NCI-H748 (cell line): ENCODE data around the gene USP6NL.

Experiments
- DNase-seq: peaks from one replicate; lab custom pipeline; 2025; ENCODE audit not compliant: unreplicated experiment; lab: John Stamatoyannopoulos, UW

USP6NL gene

DNA sequence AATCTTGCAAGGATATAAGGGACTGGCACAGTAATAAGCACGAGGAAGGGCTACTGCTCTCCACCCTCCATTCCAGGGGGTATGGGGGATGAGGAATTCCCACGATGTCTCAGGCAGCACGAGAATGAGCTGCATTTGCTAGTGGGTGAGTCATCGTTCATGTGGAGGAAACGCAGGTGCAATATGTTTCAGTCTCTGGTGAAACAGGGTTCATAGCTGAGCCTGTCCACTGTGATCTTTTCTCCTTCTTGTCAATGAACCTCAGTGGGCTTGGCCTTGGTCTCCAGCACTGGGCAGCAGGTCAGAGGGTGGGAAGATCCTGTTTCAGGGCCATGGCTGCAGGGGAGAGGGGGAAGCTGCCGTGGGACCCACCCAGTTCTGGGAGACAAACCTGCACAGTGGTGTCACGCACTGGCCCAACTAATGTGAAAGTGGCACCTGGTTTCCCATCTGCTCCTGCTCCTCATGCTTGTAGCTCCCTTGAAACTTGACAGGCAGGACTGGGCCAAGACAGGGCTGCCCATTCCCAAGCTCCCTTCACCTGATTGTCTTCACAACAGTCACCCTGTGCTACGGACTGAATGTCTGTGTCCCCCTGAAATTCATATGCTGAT, 181.9 kb downstream of the USP6NL start:
- no peak for DNase-seq

DNA sequence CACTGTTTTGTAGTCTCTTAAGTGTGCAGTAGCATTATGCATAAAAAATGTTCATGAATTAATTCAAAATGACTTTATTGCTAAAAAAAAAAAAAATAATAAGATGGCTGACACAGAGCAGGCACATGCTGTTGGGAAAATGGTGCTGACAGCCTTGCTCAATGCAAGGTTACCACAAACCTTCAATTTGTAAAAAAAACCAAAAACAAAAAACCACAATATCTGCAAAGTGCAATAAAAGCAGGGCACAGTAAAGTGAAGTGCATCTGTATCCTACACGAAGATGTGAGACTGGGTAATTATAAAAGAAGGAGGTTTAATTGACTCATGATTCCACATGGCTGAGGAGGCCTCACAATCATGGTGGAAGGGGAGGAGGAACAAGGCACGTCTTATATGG, 185.8 kb downstream of the USP6NL start:
- no peak for DNase-seq

- peak; percentile 89 for DNase-seq
Measured at GRCh38 chr10:11425296-11425610, 186.2 kb downstream of the USP6NL start.

DNA sequence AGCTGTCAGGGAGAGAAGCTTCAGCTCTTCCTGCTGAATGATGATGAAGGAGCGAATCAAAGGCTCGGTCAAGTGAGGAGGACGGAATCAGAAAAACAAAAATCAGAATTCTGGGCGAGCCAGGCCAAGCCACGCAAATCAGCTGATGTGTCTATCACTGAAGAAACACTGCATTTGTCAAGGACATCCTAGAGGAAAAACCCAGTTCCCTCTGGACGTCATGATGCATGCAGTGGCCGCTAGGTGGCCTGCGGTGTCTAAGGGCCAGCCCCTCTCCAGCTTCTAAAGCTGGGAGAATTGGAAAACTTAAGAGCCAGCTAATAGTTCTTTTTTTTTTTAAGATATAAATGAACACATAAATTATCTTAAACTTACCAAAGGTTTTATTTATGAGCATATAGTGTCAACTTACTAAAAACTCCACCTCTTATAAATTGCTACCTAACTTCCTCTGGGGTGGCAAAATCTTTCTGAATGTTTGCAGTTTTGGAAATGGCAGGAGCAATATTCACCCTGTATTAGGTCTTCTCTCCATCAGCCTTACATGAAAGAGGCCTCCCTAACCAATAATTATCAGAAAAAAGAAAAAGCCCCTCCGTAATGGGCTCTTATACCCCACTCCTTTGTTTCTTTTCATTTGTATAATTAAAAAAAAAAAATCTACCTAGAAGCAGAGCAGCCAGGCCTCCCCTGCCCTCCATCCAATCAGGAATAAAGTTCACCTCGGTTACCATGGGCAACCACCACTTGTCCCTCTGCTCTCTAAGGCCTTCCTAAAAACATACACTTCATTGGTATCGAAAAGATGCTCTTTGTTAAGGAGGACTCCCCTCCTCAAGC, 186.8 kb downstream of the USP6NL start:
- DNase-seq = peak; percentile 86

GRCh38 chr10:11416974-11417373, 194.5 kb downstream of the USP6NL start:
- DNase-seq = no peak

DNA sequence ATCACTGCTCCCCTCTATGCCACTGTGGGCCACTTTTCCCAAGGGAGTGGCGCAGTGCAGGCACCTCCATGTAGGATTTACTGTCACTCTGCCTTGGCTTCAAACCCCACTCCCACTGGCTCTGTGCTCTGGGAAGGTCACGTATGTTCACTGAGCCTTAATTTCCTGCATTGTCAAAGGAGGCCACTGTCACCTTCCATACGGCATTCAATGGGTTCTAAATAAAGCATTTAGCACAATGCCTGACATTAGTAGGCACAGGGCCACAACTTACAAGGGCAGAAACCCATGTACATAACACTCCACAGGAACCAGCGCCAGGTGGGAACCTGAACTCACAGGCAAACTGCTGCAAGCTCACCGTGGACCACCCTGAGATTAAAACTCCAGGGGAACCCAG, 196.4 kb downstream of the USP6NL start:
- no peak for DNase-seq

DNA sequence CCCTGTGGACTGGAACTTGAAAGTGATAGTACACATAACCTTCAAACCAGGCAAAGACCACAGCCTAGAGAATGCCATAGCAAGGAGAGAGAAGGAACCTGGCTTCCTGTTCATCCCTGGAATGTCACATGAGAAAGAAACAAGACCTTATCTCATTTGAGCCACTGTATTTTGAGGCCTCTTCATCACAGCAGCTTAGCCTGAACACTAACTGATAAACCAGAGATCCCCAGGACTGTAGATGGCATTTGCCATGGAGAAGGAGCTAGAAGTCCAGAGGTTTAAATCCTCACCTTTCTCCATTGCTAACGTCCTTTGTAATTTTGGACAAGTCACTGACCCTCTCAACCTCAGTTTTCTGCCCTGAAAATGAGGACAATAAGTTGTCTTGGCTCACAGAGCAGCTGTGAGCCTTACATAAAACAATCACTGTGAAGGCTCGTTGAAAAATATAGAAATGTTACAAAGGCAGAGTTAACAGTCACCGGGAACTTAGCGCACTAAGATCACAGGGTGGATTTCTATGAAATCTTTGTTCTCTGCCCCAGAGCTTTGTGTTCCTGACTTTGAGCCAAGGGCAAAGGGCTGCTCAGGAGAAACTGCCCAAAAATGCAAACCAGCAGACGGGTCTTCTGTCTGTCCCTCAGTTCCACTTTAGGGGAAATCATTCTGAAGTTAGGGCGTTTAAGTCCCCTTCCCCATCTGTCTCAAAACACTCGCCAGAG, 197.0 kb downstream of the USP6NL start:
- no peak for DNase-seq

GRCh38 chr10:11411926-11412545, 199.4 kb downstream of the USP6NL start:
- peak; percentile 4 for DNase-seq

DNA sequence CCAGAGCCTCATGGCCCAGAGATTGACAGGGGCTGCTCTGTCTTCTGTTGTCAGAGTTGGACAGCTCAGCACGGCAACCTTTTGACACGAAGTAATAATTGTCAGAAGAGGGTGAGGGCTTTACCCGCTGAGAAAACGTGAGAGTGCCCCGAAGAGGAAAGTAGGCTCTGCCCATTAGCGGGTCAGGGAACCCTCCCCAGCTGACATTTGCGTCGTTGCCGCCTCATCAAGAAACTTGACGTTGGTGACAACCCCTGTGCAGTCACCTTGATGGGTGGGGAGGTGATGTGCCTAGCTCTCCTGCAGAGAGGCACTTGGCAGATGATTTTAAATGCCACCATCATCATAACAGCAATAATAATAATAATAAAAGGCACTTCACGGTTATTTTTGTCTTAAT, 202.1 kb downstream of the USP6NL start:
- DNase-seq = no peak

DNA sequence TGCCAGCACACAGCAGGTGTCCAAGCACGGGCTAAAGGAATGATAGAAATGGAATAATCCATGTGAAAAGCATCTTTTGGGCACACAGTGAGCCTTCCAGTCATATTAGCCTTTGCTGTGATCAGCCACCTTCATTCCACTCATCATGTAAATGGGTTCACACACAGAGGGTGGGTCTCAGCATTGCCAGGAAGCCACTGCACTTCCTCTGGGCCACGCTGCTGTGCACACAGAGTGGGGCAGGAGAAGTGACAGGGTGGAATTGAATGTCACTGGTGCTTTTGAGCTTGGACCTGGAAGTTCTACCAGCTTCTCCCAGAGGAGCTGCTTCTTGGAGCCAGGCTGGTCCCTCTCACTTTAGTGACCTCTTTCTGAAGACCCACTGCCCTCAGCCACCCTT, 203.5 kb downstream of the USP6NL start:
- DNase-seq = no peak

GRCh38 chr10:11406746-11407145, 204.7 kb downstream of the USP6NL start:
- no peak for DNase-seq

DNA sequence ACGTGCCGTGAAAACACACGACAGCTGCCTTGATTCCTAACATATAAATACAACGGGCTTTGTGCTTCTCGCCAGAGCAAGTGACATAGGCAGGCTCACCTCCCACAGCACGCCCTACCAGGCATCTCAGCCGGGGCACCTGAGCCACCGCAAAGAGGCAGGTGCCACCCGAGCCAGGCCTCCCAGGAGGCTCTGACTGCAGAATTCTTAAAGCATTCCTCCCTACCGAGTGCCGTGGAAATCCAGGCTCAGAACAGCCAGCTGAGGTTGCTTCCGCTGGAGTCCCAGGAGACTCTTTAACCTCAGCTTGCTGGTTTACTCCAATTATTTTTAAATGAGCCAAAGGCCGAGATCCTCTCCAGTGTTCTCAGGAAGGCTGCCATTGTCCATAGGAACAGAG, 206.5 kb downstream of the USP6NL start:
- DNase-seq = peak; percentile 8
